ENCODE data around the gene KLHDC4. TPM values are rescaled to one million over a fixed set of nuclear protein-coding genes. Genes with fewer than 3 reads are reported as not detected.
A peak's percentile ranks its signal among the peaks of the same experiment; 100 is the strongest.

Gene KLHDC4
- total RNA-seq, 2 experiments from 2014 or later = 147 to 233 TPM

DNA sequence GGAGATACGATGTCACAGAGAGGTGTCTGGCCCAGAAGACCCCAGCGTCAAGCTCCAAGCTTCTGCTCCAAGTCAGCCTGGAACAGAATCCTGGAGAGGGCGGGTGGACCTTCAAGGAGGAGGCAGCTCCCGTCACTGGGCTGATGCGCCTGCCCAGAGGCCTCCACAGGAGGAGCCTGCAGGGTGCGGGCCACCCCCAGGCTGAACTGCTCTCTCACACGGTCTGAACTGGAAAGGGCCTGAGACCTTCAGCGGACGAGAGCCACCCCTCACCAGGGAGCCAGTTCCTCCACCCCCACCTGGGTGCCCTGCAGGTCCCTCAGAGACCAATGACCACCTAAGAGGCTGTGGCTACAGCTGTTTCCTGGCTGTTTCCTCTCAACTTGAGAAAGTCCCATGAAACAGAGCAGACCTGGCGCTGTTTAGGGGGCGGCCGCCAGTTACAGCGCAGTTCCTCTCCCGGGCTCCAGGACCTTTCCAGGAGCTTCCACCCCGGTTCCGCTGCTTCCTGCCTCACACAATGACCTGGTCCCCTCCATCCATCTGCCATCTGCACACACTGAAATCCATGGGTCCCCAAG, 36.0 kb upstream of the KLHDC4 start:
- BruUV-seq (replicated peaks) = no TSS peak
- peaks cover 5% of the 10 kb centered on the region; the same call in 1 of the 2 replicates for H3K36me3 ChIP-seq (ENCODE audit: insufficient read depth, low read length)
- peak overlapping the region; percentile 49 for H3K4me2 ChIP-seq (ENCODE audit: low read length)
- H4K20me1 ChIP-seq (ENCODE audit: insufficient read depth, low read length) = no peaks in the 10 kb centered on the region
- DNase-seq (ENCODE audit: low spot score) = peak; percentile 29
- H2AFZ ChIP-seq (ENCODE audit: low read length) = peak overlapping the region; percentile 7; the same call in 1 of the 2 replicates
- intact Hi-C loops (cut with micrococcal nuclease; ENCODE audit: unreplicated experiment) = no loop called here
- peaks cover 47% of the 10 kb centered on the region for H3K4me1 ChIP-seq (ENCODE audit: insufficient read depth, low read length, poor library complexity, severe bottlenecking)
- H3K9me3 ChIP-seq (ENCODE audit: low read length) = no peaks in the 10 kb centered on the region
- H3K27ac ChIP-seq (ENCODE audit: low read depth, low read length, poor library complexity, severe bottlenecking) = no peak overlapping the region
- no peaks in the 10 kb centered on the region for H3K79me2 ChIP-seq (ENCODE audit: insufficient read depth, low read depth, low read length)
- no peak for TF ChIP-seq EZH2phosphoT487 (IDR thresholded peaks at IDR 0.05; ENCODE audit: borderline replicate concordance, low read depth, low read length)
- TF ChIP-seq, protein P1, sequence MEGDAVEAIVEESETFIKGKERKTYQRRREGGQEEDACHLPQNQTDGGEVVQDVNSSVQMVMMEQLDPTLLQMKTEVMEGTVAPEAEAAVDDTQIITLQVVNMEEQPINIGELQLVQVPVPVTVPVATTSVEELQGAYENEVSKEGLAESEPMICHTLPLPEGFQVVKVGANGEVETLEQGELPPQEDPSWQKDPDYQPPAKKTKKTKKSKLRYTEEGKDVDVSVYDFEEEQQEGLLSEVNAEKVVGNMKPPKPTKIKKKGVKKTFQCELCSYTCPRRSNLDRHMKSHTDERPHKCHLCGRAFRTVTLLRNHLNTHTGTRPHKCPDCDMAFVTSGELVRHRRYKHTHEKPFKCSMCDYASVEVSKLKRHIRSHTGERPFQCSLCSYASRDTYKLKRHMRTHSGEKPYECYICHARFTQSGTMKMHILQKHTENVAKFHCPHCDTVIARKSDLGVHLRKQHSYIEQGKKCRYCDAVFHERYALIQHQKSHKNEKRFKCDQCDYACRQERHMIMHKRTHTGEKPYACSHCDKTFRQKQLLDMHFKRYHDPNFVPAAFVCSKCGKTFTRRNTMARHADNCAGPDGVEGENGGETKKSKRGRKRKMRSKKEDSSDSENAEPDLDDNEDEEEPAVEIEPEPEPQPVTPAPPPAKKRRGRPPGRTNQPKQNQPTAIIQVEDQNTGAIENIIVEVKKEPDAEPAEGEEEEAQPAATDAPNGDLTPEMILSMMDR (conservative IDR thresholded peaks at IDR 0.05; ENCODE audit: low read length) = no peak
- CTCF ChIA-PET (ENCODE audit: unreplicated experiment) = interaction anchor here (1.1 kb wide), 1 partner anchor 21 kb away, joined by 3 read pairs; no protein-coding TSS in a partner anchor
- POLR2A ChIA-PET = interaction anchor here (0.8 to 10.1 kb wide), 4 partner anchors 9 to 64 kb away, joined by 3 to 128 read pairs (median 5); no protein-coding TSS in a partner anchor
- no peak overlapping the region for H3K4me3 ChIP-seq (ENCODE audit: low read depth, low read length, poor library complexity, severe bottlenecking)
- no peaks in the 10 kb centered on the region for H3K9me2 ChIP-seq (ENCODE audit: insufficient read depth, low read length)

DNA sequence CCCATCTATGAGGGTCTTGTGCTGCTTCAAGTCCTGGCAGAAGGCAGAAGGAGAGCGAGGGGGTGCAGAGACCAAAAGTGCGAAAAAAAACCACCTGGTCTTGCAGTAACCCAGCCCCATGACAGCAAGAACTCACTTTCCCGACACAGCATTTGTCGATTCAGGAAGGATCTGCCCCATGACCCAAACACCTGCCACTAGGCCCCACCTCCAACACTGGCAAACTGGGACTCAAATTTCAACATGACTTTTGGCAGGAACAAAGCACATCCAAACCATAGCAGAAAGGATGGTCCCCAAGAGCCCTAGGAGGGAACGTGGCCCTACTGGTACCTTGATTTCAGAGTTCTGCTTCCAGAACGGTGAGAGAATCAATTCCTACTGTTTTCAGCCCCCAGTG, 34.7 kb upstream of the KLHDC4 start:
- no peaks in the 10 kb centered on the region for H3K9me2 ChIP-seq (ENCODE audit: insufficient read depth, low read length)
- intact Hi-C loops (cut with micrococcal nuclease; ENCODE audit: unreplicated experiment) = no loop called here
- no peak for TF ChIP-seq EZH2phosphoT487 (IDR thresholded peaks at IDR 0.05; ENCODE audit: borderline replicate concordance, low read depth, low read length)
- TF ChIP-seq, protein P1 (conservative IDR thresholded peaks at IDR 0.05; ENCODE audit: low read length) = no peak
- no peaks in the 10 kb centered on the region for H3K9me3 ChIP-seq (ENCODE audit: low read length)
- no peaks in the 10 kb centered on the region for H4K20me1 ChIP-seq (ENCODE audit: insufficient read depth, low read length)
- peaks cover 5% of the 10 kb centered on the region; the same call in 1 of the 2 replicates for H3K36me3 ChIP-seq (ENCODE audit: insufficient read depth, low read length)
- H3K4me1 ChIP-seq (ENCODE audit: insufficient read depth, low read length, poor library complexity, severe bottlenecking) = peaks cover 34% of the 10 kb centered on the region
- H3K4me2 ChIP-seq (ENCODE audit: low read length) = no peak overlapping the region
- ChIA-PET CTCF (ENCODE audit: unreplicated experiment) (no interaction called here), POLR2A (no interaction called here)
- H3K27ac ChIP-seq (ENCODE audit: low read depth, low read length, poor library complexity, severe bottlenecking) = no peak overlapping the region
- no peak overlapping the region for H3K4me3 ChIP-seq (ENCODE audit: low read depth, low read length, poor library complexity, severe bottlenecking)
- DNase-seq (ENCODE audit: low spot score) = no peak
- no peak overlapping the region for H2AFZ ChIP-seq (ENCODE audit: low read length)
- no TSS peak for BruUV-seq (replicated peaks)
- no peaks in the 10 kb centered on the region for H3K79me2 ChIP-seq (ENCODE audit: insufficient read depth, low read depth, low read length)

DNA sequence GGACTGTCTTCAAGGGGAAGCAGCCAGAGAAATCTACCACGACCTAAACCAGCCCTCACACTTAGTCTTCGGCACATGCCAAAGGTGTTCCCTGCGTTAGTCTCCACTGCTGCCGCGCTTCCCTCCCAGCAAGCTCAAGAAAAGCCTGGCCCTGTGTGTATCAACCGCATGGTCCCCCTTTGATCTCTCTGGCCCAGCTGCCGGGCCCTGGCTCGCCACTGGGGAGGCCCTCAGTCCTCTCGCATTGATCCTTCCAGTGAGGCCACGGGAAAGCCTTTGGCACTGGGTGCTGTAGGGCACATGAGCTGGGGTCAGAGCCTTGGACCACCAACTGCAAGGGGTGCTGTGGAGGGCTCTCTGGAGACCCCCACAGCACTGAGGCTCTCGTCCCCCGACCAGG, 29.6 kb upstream of the KLHDC4 start:
- DNase-seq (ENCODE audit: low spot score) = no peak
- Histone ChIP-seq H2AFZ (ENCODE audit: low read length) (no peak overlapping the region), H3K9me3 (ENCODE audit: low read length) (no peaks in the 10 kb centered on the region), H3K4me3 (ENCODE audit: low read depth, low read length, poor library complexity, severe bottlenecking) (no peak overlapping the region), H3K79me2 (ENCODE audit: insufficient read depth, low read depth, low read length) (no peaks in the 10 kb centered on the region), H3K9me2 (ENCODE audit: insufficient read depth, low read length) (no peaks in the 10 kb centered on the region), H4K20me1 (ENCODE audit: insufficient read depth, low read length) (no peaks in the 10 kb centered on the region), H3K27ac (ENCODE audit: low read depth, low read length, poor library complexity, severe bottlenecking) (no peak overlapping the region), H3K4me2 (ENCODE audit: low read length) (no peak overlapping the region), H3K4me1 (ENCODE audit: insufficient read depth, low read length, poor library complexity, severe bottlenecking) (no peaks in the 10 kb centered on the region), H3K36me3 (ENCODE audit: insufficient read depth, low read length) (peaks cover 5% of the 10 kb centered on the region; the same call in 1 of the 2 replicates)
- CTCF ChIA-PET (ENCODE audit: unreplicated experiment) = interaction anchor here (0.5 kb wide), 1 partner anchor 15 kb away, joined by 3 read pairs; no protein-coding TSS in a partner anchor
- TF ChIP-seq, protein P1 (conservative IDR thresholded peaks at IDR 0.05; ENCODE audit: low read length) = no peak
- intact Hi-C loops (cut with micrococcal nuclease; ENCODE audit: unreplicated experiment) = no loop called here
- BruUV-seq (replicated peaks) = no TSS peak
- POLR2A ChIA-PET = no interaction called here

Measured in OCI-LY7 (cell line).